Aortic smooth muscle cell (primary cell): ENCODE data around the gene PLAC1. TPM values are rescaled to one million over a fixed set of nuclear protein-coding genes. Genes with fewer than 3 reads are reported as not detected.

ENCODE experiments used
- total RNA-seq: library from RNA; depleted of rRNA; stranded (reverse); fragments of >200 nt; gene quantifications from 2 replicates; pipeline ENCODE4 v1.2.3, GENCODE V29; 2014

The PLAC1 gene, protein sequence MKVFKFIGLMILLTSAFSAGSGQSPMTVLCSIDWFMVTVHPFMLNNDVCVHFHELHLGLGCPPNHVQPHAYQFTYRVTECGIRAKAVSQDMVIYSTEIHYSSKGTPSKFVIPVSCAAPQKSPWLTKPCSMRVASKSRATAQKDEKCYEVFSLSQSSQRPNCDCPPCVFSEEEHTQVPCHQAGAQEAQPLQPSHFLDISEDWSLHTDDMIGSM
- total RNA-seq, result not detected in 2 replicates

GRCh38 chrX:134658002-134658759 lies at the start of gene PLAC1:
Gene PLAC1, minus strand, starts transcription at chrX:134658471. Its CDS starts 91,789 bp downstream, at chrX:134566682.

Other genes starting within 250 kb of the PLAC1 start
- gene HPRT1, start 198.3 kb downstream of the PLAC1 start, total RNA-seq, result 14.7 and 18.8 TPM in 2 replicates
- gene PABIR2, start 138.7 kb upstream of the PLAC1 start, total RNA-seq, result 10.0 and 10.6 TPM in 2 replicates